KMS-11 (cell line): ENCODE measurements around the gene CTDP1.

Experiments used
- H2AFZ ChIP-seq: fragments of 200-600 bp; sonication (generic); 2 replicates; pipeline ENCODE4 v1.6.1; 2016; ENCODE audit warnings: antibody characterized with exemption, mixed run types, low read depth
- H3K27ac ChIP-seq: fragments of 200-600 bp; sonication (generic); 2 replicates; pipeline ENCODE4 v1.6.1; 2016; ENCODE audit warnings: mild to moderate bottlenecking, mixed run types
- H3K27me3 ChIP-seq: fragments of 200-600 bp; sonication (generic); 2 replicates; pipeline ENCODE4 v1.6.1; 2017; ENCODE audit warnings: mild to moderate bottlenecking, low read depth, mixed run types, moderate library complexity; ENCODE audit not compliant: insufficient read depth
- H3K36me3 ChIP-seq: fragments of 200-600 bp; sonication (generic); 2 replicates; pipeline ENCODE4 v1.6.1; 2017; ENCODE audit warnings: mild to moderate bottlenecking, mixed run types; ENCODE audit not compliant: insufficient read depth
- H3K4me1 ChIP-seq: fragments of 200-600 bp; sonication (generic); 2 replicates; pipeline ENCODE4 v1.6.1; 2016; ENCODE audit warnings: mild to moderate bottlenecking, low read depth, mixed run types; ENCODE audit not compliant: poor library complexity, severe bottlenecking
- H3K4me2 ChIP-seq: fragments of 200-600 bp; sonication (generic); 2 replicates; pipeline ENCODE4 v1.7.0; 2016; ENCODE audit warnings: mild to moderate bottlenecking, mixed run types
- H3K4me3 ChIP-seq: fragments of 200-600 bp; sonication (generic); IDR thresholded peaks from 2 replicates; pipeline ENCODE4 v1.6.1; 2017; ENCODE audit warnings: low read depth, low read length, mixed read lengths; ENCODE audit not compliant: insufficient read depth
- H3K79me2 ChIP-seq: fragments of 200-600 bp; sonication (generic); 2 replicates; pipeline ENCODE4 v1.6.1; 2016; ENCODE audit warnings: low read depth, mixed run types; ENCODE audit not compliant: insufficient read depth
- H3K9ac ChIP-seq: fragments of 200-600 bp; sonication (generic); 2 replicates; pipeline ENCODE4 v1.6.1; 2016; ENCODE audit warnings: mild to moderate bottlenecking, mixed run types
- H4K20me1 ChIP-seq: fragments of 200-600 bp; sonication (generic); 2 replicates; pipeline ENCODE4 v1.6.1; 2016; ENCODE audit warnings: mild to moderate bottlenecking, mixed run types; ENCODE audit not compliant: insufficient read depth
- CTCF ChIP-seq: fragments of 200-600 bp; sonication (generic); conservative IDR thresholded peaks from 2 replicates; pipeline ENCODE4 v1.6.1; 2017; ENCODE audit warnings: low read depth, mild to moderate bottlenecking, antibody characterized with exemption, low read length, moderate library complexity, mixed read lengths

CTDP1 gene

GRCh38 chr18:79725486-79725885, 45.9 kb downstream of the CTDP1 start:
- Histone ChIP-seq H3K4me1 (no peaks in the 10 kb centered on the region), H3K9ac (no peak overlapping the region), H3K27ac (no peak overlapping the region), H3K27me3 (no peaks in the 10 kb centered on the region), H3K79me2 (no peaks in the 10 kb centered on the region; the same call in 1 of the 2 replicates), H3K4me3 (no peak overlapping the region), H3K36me3 (peaks cover 18% of the 10 kb centered on the region; the same call in 1 of the 2 replicates), H4K20me1 (no peaks in the 10 kb centered on the region), H3K4me2 (no peak overlapping the region), H2AFZ (no peak overlapping the region)
- TF ChIP-seq CTCF, result no peak

GRCh38 chr18:79726721-79727120, 47.1 kb downstream of the CTDP1 start:
- H4K20me1 ChIP-seq, result no peaks in the 10 kb centered on the region
- no peak for TF ChIP-seq CTCF
- H3K4me3 ChIP-seq, result no peak overlapping the region
- H3K27ac ChIP-seq, result no peak overlapping the region
- H3K4me2 ChIP-seq, result no peak overlapping the region
- peaks cover 26% of the 10 kb centered on the region; the same call in 1 of the 2 replicates for H3K36me3 ChIP-seq
- H2AFZ ChIP-seq, result no peak overlapping the region
- no peaks in the 10 kb centered on the region for H3K4me1 ChIP-seq
- H3K79me2 ChIP-seq, result no peaks in the 10 kb centered on the region; the same call in 1 of the 2 replicates
- no peaks in the 10 kb centered on the region for H3K27me3 ChIP-seq
- H3K9ac ChIP-seq, result no peak overlapping the region

GRCh38 chr18:79727211-79727610, 47.6 kb downstream of the CTDP1 start:
- no peaks in the 10 kb centered on the region for H3K27me3 ChIP-seq
- no peak overlapping the region for H3K27ac ChIP-seq
- no peak for TF ChIP-seq CTCF
- H3K4me2 ChIP-seq, result no peak overlapping the region
- peaks cover 30% of the 10 kb centered on the region; the same call in 1 of the 2 replicates for H3K36me3 ChIP-seq
- H3K4me1 ChIP-seq, result no peaks in the 10 kb centered on the region
- no peaks in the 10 kb centered on the region; the same call in 1 of the 2 replicates for H3K79me2 ChIP-seq
- no peak overlapping the region for H2AFZ ChIP-seq
- no peak overlapping the region for H3K9ac ChIP-seq
- H3K4me3 ChIP-seq, result no peak overlapping the region
- no peaks in the 10 kb centered on the region for H4K20me1 ChIP-seq

- Histone ChIP-seq H3K4me3 (no peak overlapping the region), H3K4me2 (no peak overlapping the region), H3K27ac (no peak overlapping the region), H3K36me3 (peaks cover 34% of the 10 kb centered on the region; the same call in 1 of the 2 replicates), H3K4me1 (no peaks in the 10 kb centered on the region), H3K79me2 (no peaks in the 10 kb centered on the region; the same call in 1 of the 2 replicates), H3K27me3 (no peaks in the 10 kb centered on the region), H2AFZ (no peak overlapping the region), H4K20me1 (no peaks in the 10 kb centered on the region), H3K9ac (no peak overlapping the region)
- TF ChIP-seq CTCF, result no peak
Measured at GRCh38 chr18:79728931-79729586, 49.5 kb downstream of the CTDP1 start.
